Endothelial cell of umbilical vein (primary cell): ENCODE results near the gene FMO2.

ENCODE experiments used
- CTCF ChIP-seq, 2 donors: IDR thresholded peaks; 1 replicate in 1 of 2; 2 replicates in 1 of 2; pipeline ENCODE4 v1.5.1; 2011; ENCODE audit warnings: low read length in 2 of 2, mild to moderate bottlenecking in 2 of 2, moderate library complexity in 2 of 2, control low read depth in 1 of 2, inconsistent platforms in 1 of 2, low read depth in 1 of 2; ENCODE audit not compliant: insufficient read depth in 1 of 2; ENCODE audit errors: extremely low read depth in 1 of 2
- EZH2 ChIP-seq: IDR thresholded peaks from 2 replicates; pipeline ENCODE4 v1.6.1; 2012; ENCODE audit warnings: borderline replicate concordance, low read depth, mild to moderate bottlenecking, moderate library complexity, low read length, inconsistent platforms; ENCODE audit not compliant: severe bottlenecking
- FOS ChIP-seq: IDR thresholded peaks from 2 replicates; pipeline ENCODE4 v1.6.1; 2011; ENCODE audit warnings: mild to moderate bottlenecking, low read length, moderate library complexity, borderline replicate concordance; ENCODE audit not compliant: insufficient read depth
- GATA2 ChIP-seq: IDR thresholded peaks from 2 replicates; pipeline ENCODE4 v1.7.0; 2011; ENCODE audit warnings: low read depth, mild to moderate bottlenecking, moderate library complexity, mixed read lengths, low read length; ENCODE audit not compliant: insufficient read length, insufficient read depth
- JUN ChIP-seq: IDR thresholded peaks from 2 replicates; pipeline ENCODE4 v1.6.1; 2011; ENCODE audit warnings: borderline replicate concordance, low read depth; ENCODE audit not compliant: insufficient read length, insufficient read depth
- MAX ChIP-seq: IDR thresholded peaks from 2 replicates; pipeline ENCODE4 v1.6.1; 2011; ENCODE audit not compliant: insufficient read depth, insufficient read length
- MYC ChIP-seq: IDR thresholded peaks from one replicate; pipeline ENCODE4 v1.6.1; 2011; ENCODE audit warnings: mild to moderate bottlenecking, low read depth, low read length
- POLR2A ChIP-seq: IDR thresholded peaks from 2 replicates; pipeline ENCODE4 v1.6.1; 2012; ENCODE audit warnings: low read depth, mild to moderate bottlenecking, control low read depth, low read length
- POLR2AphosphoS5 ChIP-seq: IDR thresholded peaks from 2 replicates; pipeline ENCODE4 v1.6.1; 2012; ENCODE audit warnings: low read depth, mild to moderate bottlenecking, control low read depth, low read length, moderate library complexity; ENCODE audit not compliant: insufficient read depth

DNA sequence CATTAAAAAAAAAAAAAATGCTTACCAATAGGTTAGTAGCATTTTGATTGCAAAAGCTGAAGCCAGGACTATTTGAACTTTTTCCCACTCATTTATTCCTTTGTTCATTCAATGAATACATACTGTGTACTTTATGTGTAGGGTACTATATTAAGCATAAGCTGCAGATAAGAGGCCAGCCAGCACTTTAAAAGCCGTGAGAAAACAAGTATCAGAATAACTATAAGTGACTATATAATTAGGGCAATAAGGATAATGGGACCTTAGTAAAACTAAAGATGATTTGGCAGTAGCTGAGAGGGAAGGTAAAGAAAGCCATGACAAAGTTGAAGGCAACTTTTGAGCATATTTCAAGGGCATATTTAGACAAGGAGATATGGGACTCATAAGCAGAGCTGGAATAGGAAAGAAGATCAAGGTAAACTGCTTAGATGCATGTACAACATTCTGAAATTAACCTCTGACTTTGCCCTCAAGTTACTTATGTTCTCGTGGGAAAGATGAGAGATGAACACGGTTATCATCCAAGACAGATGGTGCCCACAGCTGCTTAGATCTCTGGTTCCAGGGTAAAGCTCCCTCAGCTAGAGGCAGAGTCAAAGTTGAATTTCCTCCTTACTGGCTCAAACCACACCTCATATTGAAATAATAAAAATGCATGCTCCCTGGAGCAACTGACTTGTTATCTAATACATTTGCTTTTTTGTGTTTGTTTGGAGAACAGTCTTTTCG lies 44.0 kb upstream of the FMO2 start:
- TF ChIP-seq MAX (no peak), EZH2 (no peak), POLR2AphosphoS5 (no peak), CTCF (IDR thresholded peaks at IDR 0.05; ENCODE audit: extremely low read depth in 1 of 2, insufficient read depth in 1 of 2, low read depth in 1 of 2, low read length in 2 of 2) (no peak), POLR2A (no peak), GATA2 (no peak), JUN (no peak), FOS (no peak), MYC (no peak)
